SHP77 (cell line): ENCODE data around the gene MARCHF9.
A peak's percentile ranks its signal among the peaks of the same experiment; 100 is the strongest.

ENCODE experiments used
- DNase-seq, 2 experiments: peaks; one replicate each; lab custom pipeline; 2025; lab: John Stamatoyannopoulos, UW

MARCHF9 gene

GRCh38 chr12:57737467-57738460 lies 17.1 kb upstream of the MARCHF9 start:
- DNase-seq = peak in 1 of 2 experiments; percentile 33

GRCh38 chr12:57738661-57739237 lies 16.2 kb upstream of the MARCHF9 start, which contains the start of gene AGAP2:
Gene AGAP2, minus strand, starts transcription at chr12:57738742. Its CDS starts 496 bp downstream, at chr12:57738246.
- DNase-seq = peak; percentile 34 to 35

GRCh38 chr12:57739387-57739786 lies 15.5 kb upstream of the MARCHF9 start:
- DNase-seq = no peak

GRCh38 chr12:57739914-57740538 lies 14.9 kb upstream of the MARCHF9 start:
- DNase-seq = no peak

GRCh38 chr12:57740656-57741412 lies 14.1 kb upstream of the MARCHF9 start:
- no peak for DNase-seq

- no peak for DNase-seq
Observed at GRCh38 chr12:57741413-57741789, 13.5 kb upstream of the MARCHF9 start.

- DNase-seq = peak in 1 of 2 experiments; percentile 43
Observed at GRCh38 chr12:57741844-57742738, 12.8 kb upstream of the MARCHF9 start.

GRCh38 chr12:57743769-57744168 lies 11.1 kb upstream of the MARCHF9 start:
- DNase-seq = no peak

- peak; percentile 77 to 79 for DNase-seq
Observed at GRCh38 chr12:57744194-57744776, 10.6 kb upstream of the MARCHF9 start.

- peak; percentile 95 to 96 for DNase-seq
Observed at GRCh38 chr12:57744777-57745484, 10.0 kb upstream of the MARCHF9 start, which contains the start of gene TSPAN31. Gene TSPAN31, plus strand, starts transcription at chr12:57745039. Its CDS starts 116 bp downstream, at chr12:57745155.

GRCh38 chr12:57745485-57745881 lies 9.4 kb upstream of the MARCHF9 start:
- no peak for DNase-seq

GRCh38 chr12:57746025-57746424 lies 8.9 kb upstream of the MARCHF9 start:
- no peak for DNase-seq

GRCh38 chr12:57749061-57749460 lies 5.8 kb upstream of the MARCHF9 start:
- DNase-seq = no peak

- no peak for DNase-seq
Observed at GRCh38 chr12:57750561-57751431, 4.1 kb upstream of the MARCHF9 start.

- no peak for DNase-seq
Observed at GRCh38 chr12:57751432-57751787, 3.5 kb upstream of the MARCHF9 start.

- DNase-seq = peak; percentile 98 to 99
Observed at GRCh38 chr12:57751788-57752667, 2.9 kb upstream of the MARCHF9 start, which contains the start of gene CDK4. Gene CDK4, minus strand, starts transcription at chr12:57752310. Its CDS starts 593 bp downstream, at chr12:57751717.

GRCh38 chr12:57752668-57753000 lies 2.3 kb upstream of the MARCHF9 start:
- DNase-seq = no peak
